Activated naive CD8-positive, alpha-beta T cell treated with anti-CD3 and anti-CD28 coated beads, Interleukin-2, amount 10 ng/mL, durations not matched to agents 7 days and 5 days (primary cell): Measurements from ENCODE around the gene TMEM183A. TPM values are rescaled to one million over a fixed set of nuclear protein-coding genes. Genes with fewer than 3 reads are reported as not detected.

Experiments used
- ATAC-seq: fragments of 150-1000 bp; cut with Tn5 transposase; one replicate; pipeline ENCODE4 v1.10.0; 2021; ENCODE audit warnings: low read depth, moderate library complexity
- POLR2A ChIA-PET: fragments of 350-600 bp; sonication (Branson Sonifier 250); formaldehyde crosslinking; loops from one replicate; lab custom pipeline; 2021; ENCODE audit warnings: antibody characterized with exemption; lab: Charles Lee
- DNase-seq: peaks from one replicate; pipeline ENCODE4 v3.0.0; 2021
- H3K27ac Mint-ChIP-seq: one replicate; pipeline ENCODE4 v1.8.0; 2022; ENCODE audit warnings: mild to moderate bottlenecking, mixed read lengths
- H3K27me3 Mint-ChIP-seq: one replicate; pipeline ENCODE4 v1.8.0; 2022; ENCODE audit warnings: mild to moderate bottlenecking, moderate library complexity, mixed read lengths
- H3K36me3 Mint-ChIP-seq: one replicate; pipeline ENCODE4 v1.8.0; 2021; ENCODE audit warnings: mild to moderate bottlenecking, mixed read lengths
- H3K4me1 Mint-ChIP-seq: one replicate; pipeline ENCODE4 v1.8.0; 2021; ENCODE audit warnings: mixed read lengths
- H3K4me3 Mint-ChIP-seq: one replicate; pipeline ENCODE4 v1.8.0; 2022; ENCODE audit warnings: mild to moderate bottlenecking, moderate library complexity, mixed read lengths
- H3K9me3 Mint-ChIP-seq: one replicate; pipeline ENCODE4 v1.8.0; 2021; ENCODE audit warnings: mixed read lengths
- total RNA-seq, 2 experiments: library from RNA; stranded (reverse); gene quantifications; one replicate each; pipeline ENCODE4 v1.2.3, GENCODE V29; 2021

TMEM183A gene
- total RNA-seq, 2 experiments from 2014 or later: 77.1 to 78.4 TPM

- Mint-ChIP-seq H3K4me3 (no peak overlapping the region), H3K4me1 (peaks cover 17% of the 10 kb centered on the region), H3K27ac (no peak overlapping the region), H3K27me3 (peaks cover 2% of the 10 kb centered on the region), H3K9me3 (no peaks in the 10 kb centered on the region), H3K36me3 (peaks cover 7% of the 10 kb centered on the region)
- POLR2A ChIA-PET: no interaction called here
- DNase-seq: no peak
- ATAC-seq: peak; percentile 31
Observed at GRCh38 chr1:203038217-203038741, 31.1 kb downstream of the TMEM183A start.

GRCh38 chr1:203038891-203039608 lies 31.9 kb downstream of the TMEM183A start:
- POLR2A ChIA-PET: interaction anchor here (1.4 kb wide), 1 partner anchor 133 kb away, joined by 4 read pairs; no protein-coding TSS in a partner anchor
- DNase-seq (peak; percentile 59), ATAC-seq (peak; percentile 74)
- H3K27me3 Mint-ChIP-seq: peaks cover 2% of the 10 kb centered on the region
- peaks cover 14% of the 10 kb centered on the region for H3K4me1 Mint-ChIP-seq
- H3K27ac Mint-ChIP-seq: no peak overlapping the region
- H3K36me3 Mint-ChIP-seq: peaks cover 4% of the 10 kb centered on the region
- no peak overlapping the region for H3K4me3 Mint-ChIP-seq
- H3K9me3 Mint-ChIP-seq: no peaks in the 10 kb centered on the region

GRCh38 chr1:203039609-203040512 lies 32.7 kb downstream of the TMEM183A start:
- DNase-seq: no peak
- Mint-ChIP-seq H3K27me3 (peaks cover 2% of the 10 kb centered on the region), H3K4me1 (peaks cover 13% of the 10 kb centered on the region), H3K4me3 (no peak overlapping the region), H3K9me3 (no peaks in the 10 kb centered on the region), H3K27ac (no peak overlapping the region), H3K36me3 (peaks cover 5% of the 10 kb centered on the region)
- no peak for ATAC-seq
- POLR2A ChIA-PET: interaction anchor here (1.4 kb wide), 1 partner anchor 133 kb away, joined by 4 read pairs; no protein-coding TSS in a partner anchor

DNA sequence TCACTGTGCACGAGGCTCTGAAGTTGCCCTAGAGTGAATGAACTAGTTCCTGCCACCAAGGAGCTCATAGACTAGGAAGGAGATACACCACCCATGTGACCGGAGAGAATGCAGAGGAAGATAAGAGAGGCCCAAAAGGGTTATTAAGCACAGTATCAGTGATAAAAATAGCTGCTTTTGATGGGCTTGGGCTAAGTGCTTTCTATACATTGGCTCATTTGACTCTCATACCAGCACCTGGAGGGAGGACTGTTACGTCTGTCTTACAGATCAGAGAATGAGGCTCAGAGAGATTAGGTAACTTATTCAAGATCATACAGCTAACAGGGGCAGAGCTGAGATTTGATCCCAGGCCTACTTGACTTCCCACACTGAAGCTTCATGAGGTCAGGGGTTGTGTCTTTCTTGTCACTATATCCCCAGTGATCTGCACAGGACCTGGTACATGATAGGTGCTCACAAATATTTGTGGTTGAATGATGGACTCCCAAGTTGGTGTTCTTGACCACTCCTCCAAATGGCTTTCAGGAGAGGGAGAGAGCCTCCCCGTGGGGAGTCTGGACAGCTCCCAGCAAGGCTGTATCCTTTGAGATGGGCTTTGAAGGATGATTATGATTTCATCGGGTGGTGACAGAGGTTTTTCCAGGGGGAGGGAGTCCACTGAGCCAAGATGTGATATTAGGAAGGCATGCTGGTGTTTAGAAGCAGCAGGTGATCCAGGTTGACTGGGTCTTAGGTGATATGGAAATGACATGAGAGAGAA lies 33.5 kb downstream of the TMEM183A start:
- Mint-ChIP-seq H3K36me3 (peaks cover 5% of the 10 kb centered on the region), H3K4me1 (peaks cover 13% of the 10 kb centered on the region), H3K27me3 (no peaks in the 10 kb centered on the region), H3K9me3 (no peaks in the 10 kb centered on the region), H3K27ac (no peak overlapping the region), H3K4me3 (no peak overlapping the region)
- POLR2A ChIA-PET: interaction anchor here (1.4 kb wide), 1 partner anchor 132 kb away, joined by 4 read pairs; no protein-coding TSS in a partner anchor
- ATAC-seq (no peak), DNase-seq (no peak)

GRCh38 chr1:203041351-203041932 lies 34.3 kb downstream of the TMEM183A start:
- H3K27ac Mint-ChIP-seq: no peak overlapping the region
- H3K36me3 Mint-ChIP-seq: peaks cover 5% of the 10 kb centered on the region
- no peaks in the 10 kb centered on the region for H3K9me3 Mint-ChIP-seq
- ATAC-seq: no peak
- H3K4me3 Mint-ChIP-seq: no peak overlapping the region
- no peak for DNase-seq
- H3K27me3 Mint-ChIP-seq: no peaks in the 10 kb centered on the region
- POLR2A ChIA-PET: no interaction called here
- peaks cover 12% of the 10 kb centered on the region for H3K4me1 Mint-ChIP-seq

DNA sequence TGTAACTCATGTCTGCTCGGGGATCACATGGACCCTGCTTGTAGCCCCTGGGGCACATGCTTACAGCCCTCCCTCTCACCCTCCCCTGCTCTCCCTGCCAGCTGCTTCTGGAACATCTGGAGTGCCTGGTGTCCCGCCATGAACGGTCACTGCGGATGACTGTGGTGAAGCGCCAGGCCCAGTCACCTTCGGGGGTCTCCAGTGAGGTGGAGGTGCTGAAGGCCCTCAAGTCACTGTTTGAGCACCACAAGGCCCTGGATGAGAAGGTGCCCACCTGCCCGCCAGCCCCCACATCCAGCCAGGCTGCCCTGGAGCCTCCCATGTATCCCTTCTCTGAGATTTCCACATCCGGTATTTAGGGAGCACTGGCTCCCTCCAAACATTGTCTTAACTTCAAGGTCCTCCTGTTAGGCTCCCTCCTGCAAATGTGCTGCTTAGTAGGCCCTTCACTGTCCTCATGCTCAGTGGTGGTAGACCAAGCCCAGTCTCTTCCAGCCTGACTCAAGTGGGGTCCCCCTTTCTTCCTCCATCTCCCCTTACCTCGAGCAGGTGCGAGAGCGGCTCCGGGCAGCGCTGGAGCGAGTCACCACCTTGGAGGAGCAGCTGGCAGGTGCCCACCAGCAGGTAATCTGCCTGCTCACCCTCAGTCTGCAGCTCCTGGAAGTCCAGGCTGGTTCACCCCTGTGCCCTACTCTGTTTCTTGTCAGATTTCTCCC lies 36.8 kb downstream of the TMEM183A start:
- POLR2A ChIA-PET: no interaction called here

GRCh38 chr1:203044546-203045250 lies 37.5 kb downstream of the TMEM183A start:
- POLR2A ChIA-PET: no interaction called here
- Mint-ChIP-seq H3K27ac (no peak overlapping the region), H3K36me3 (peaks cover 6% of the 10 kb centered on the region), H3K9me3 (no peaks in the 10 kb centered on the region), H3K4me1 (peaks cover 1% of the 10 kb centered on the region), H3K4me3 (no peak overlapping the region), H3K27me3 (no peaks in the 10 kb centered on the region)
- DNase-seq (no peak), ATAC-seq (no peak)

More for the DNA sequence above, 36.8 kb downstream of the TMEM183A start:
- Mint-ChIP-seq H3K4me3 (no peak overlapping the region), H3K36me3 (peaks cover 10% of the 10 kb centered on the region), H3K9me3 (no peaks in the 10 kb centered on the region), H3K4me1 (peaks cover 5% of the 10 kb centered on the region), H3K27ac (no peak overlapping the region), H3K27me3 (no peaks in the 10 kb centered on the region)
- DNase-seq (peak; percentile 23), ATAC-seq (no peak)

- no peak overlapping the region for H3K4me3 Mint-ChIP-seq
- no peaks in the 10 kb centered on the region for H3K27me3 Mint-ChIP-seq
- no peak for ATAC-seq
- no peak for DNase-seq
- H3K27ac Mint-ChIP-seq: no peak overlapping the region
- POLR2A ChIA-PET: no interaction called here
- H3K9me3 Mint-ChIP-seq: no peaks in the 10 kb centered on the region
- H3K4me1 Mint-ChIP-seq: peaks cover 1% of the 10 kb centered on the region
- H3K36me3 Mint-ChIP-seq: peaks cover 10% of the 10 kb centered on the region
Observed at GRCh38 chr1:203045336-203045735, 38.2 kb downstream of the TMEM183A start.

GRCh38 chr1:203045821-203046594 lies 38.8 kb downstream of the TMEM183A start:
- Mint-ChIP-seq H3K9me3 (no peaks in the 10 kb centered on the region), H3K4me3 (no peak overlapping the region), H3K36me3 (peaks cover 12% of the 10 kb centered on the region), H3K27ac (no peak overlapping the region), H3K4me1 (peaks cover 1% of the 10 kb centered on the region), H3K27me3 (no peaks in the 10 kb centered on the region)
- POLR2A ChIA-PET: no interaction called here
- DNase-seq (no peak), ATAC-seq (no peak)

- Mint-ChIP-seq H3K27ac (no peak overlapping the region), H3K4me1 (no peaks in the 10 kb centered on the region), H3K27me3 (no peaks in the 10 kb centered on the region), H3K36me3 (peaks cover 15% of the 10 kb centered on the region), H3K4me3 (no peak overlapping the region), H3K9me3 (no peaks in the 10 kb centered on the region)
- POLR2A ChIA-PET: no interaction called here
- no peak for ATAC-seq
- DNase-seq: no peak
Observed at GRCh38 chr1:203046984-203047630, 39.9 kb downstream of the TMEM183A start.

DNA sequence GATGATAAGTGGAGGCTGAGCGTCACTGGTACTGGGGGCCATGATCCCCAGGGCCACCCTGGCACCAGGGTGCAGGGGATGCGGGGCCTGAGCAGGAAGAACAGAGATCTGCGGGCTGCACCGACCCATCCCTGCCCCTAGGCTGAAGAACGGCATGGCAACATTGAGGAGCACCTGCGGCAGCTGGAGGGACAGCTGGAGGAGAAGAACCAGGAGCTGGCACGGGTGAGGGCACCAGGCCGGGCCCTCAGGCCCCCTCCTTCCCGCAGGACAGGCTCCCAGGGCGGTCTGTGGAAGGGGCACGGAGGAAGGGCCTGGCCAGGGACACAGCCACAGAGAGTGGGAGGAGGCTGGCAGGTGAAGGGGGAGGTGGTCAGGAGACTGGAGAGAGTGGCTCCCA lies 40.9 kb downstream of the TMEM183A start:
- no peaks in the 10 kb centered on the region for H3K9me3 Mint-ChIP-seq
- POLR2A ChIA-PET: no interaction called here
- ATAC-seq (no peak), DNase-seq (no peak)
- H3K36me3 Mint-ChIP-seq: peaks cover 15% of the 10 kb centered on the region
- H3K27ac Mint-ChIP-seq: no peak overlapping the region
- no peaks in the 10 kb centered on the region for H3K4me1 Mint-ChIP-seq
- no peaks in the 10 kb centered on the region for H3K27me3 Mint-ChIP-seq
- no peak overlapping the region for H3K4me3 Mint-ChIP-seq
